ENCODE data around the gene CIITA.

DNA sequence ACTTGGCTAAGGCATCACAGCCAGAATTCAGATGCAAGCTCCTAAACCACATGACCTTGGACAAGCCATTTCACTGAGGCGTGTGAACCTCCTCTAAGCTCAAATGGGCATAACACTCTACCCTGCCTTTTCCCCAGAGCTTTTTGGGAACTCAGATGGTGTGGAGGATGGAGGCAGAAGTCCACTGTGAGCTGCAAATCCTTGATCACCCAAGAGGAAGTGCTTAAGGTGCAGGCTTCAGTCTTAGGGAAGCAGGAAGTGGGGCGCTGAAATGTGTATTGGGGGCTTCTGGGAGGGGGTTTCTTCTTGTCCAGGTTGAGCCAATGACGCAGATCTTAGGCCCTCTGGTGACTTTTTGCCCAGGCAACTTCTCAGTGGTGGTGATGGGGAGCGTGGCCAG is 12.9 kb downstream of the CIITA start:
- no peak for TF ChIP-seq HNRNPLL (IDR thresholded peaks at IDR 0.05; ENCODE audit: low read depth, low read length, poor library complexity, severe bottlenecking)
- TF ChIP-seq, protein P1, sequence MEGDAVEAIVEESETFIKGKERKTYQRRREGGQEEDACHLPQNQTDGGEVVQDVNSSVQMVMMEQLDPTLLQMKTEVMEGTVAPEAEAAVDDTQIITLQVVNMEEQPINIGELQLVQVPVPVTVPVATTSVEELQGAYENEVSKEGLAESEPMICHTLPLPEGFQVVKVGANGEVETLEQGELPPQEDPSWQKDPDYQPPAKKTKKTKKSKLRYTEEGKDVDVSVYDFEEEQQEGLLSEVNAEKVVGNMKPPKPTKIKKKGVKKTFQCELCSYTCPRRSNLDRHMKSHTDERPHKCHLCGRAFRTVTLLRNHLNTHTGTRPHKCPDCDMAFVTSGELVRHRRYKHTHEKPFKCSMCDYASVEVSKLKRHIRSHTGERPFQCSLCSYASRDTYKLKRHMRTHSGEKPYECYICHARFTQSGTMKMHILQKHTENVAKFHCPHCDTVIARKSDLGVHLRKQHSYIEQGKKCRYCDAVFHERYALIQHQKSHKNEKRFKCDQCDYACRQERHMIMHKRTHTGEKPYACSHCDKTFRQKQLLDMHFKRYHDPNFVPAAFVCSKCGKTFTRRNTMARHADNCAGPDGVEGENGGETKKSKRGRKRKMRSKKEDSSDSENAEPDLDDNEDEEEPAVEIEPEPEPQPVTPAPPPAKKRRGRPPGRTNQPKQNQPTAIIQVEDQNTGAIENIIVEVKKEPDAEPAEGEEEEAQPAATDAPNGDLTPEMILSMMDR (IDR thresholded peaks at IDR 0.05 in 2 of 3, conservative IDR thresholded peaks at IDR 0.05 in 1 of 3; ENCODE audit: insufficient read depth in 2 of 3, low read depth in 1 of 3, low read length in 3 of 3) = no peak
